Subcutaneous adipose tissue (tissue), 4 donors: ENCODE measurements around the gene SPATA9. TPM values are rescaled to one million over a fixed set of nuclear protein-coding genes. Genes with fewer than 3 reads are reported as not detected.

Experiments
- total RNA-seq, 4 donors: library from RNA; depleted of rRNA; stranded (reverse); fragments of >200 nt; gene quantifications; one replicate each; pipeline ENCODE4 v1.1.0, GENCODE V29; 2016
- TF ChIP-seq, protein P1 (sequence below): fragments of 450-650 bp; IDR thresholded peaks from one replicate; pipeline ENCODE4 v1.5.1; 2016; ENCODE audit warnings: low read depth, mild to moderate bottlenecking, control low read depth, antibody characterized with exemption, moderate library complexity

Gene SPATA9
- total RNA-seq, 4 donors from 2014 or later, result 2.4 to 4.7 TPM; not detected in 2

DNA sequence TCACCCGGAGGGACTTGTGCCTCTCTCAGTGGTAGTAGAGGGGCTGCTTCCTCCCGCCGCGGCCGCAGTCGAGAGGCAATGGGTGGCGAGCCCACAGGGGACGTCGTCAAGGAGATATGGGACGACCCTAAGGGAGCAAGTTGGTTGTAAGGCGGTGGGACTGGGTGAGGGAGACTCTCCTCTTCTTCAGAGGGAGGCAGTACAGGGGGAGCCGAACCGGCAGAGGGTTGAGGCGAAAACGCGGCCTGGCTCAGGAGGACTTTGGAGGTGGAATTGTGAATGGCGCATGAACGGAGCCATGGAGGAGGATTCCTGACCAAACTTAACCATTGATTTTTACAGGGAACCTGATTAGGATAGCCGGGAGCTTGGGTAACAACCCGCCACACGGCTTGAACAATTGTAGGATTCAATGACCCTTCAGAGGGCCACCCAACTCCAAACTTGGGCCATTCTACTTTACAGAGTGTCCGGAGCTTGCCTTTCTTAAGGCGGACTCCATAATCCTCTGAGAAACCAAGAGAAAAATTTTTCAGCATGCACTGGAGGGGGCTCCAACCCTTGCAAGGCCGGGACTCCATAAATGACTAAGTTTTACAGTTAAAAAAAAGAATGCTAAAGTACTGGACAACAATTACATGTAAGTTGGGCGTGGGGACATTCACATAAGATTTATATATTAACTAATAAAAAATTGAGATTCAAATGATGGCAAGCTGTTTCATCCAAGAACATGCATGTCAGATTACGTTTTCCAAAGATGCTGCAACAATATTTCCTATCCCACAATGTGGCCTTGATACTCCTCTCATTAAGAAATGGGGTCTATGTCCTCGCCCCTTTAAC, 28.9 kb upstream of the SPATA9 start:
- TF ChIP-seq, protein P1, sequence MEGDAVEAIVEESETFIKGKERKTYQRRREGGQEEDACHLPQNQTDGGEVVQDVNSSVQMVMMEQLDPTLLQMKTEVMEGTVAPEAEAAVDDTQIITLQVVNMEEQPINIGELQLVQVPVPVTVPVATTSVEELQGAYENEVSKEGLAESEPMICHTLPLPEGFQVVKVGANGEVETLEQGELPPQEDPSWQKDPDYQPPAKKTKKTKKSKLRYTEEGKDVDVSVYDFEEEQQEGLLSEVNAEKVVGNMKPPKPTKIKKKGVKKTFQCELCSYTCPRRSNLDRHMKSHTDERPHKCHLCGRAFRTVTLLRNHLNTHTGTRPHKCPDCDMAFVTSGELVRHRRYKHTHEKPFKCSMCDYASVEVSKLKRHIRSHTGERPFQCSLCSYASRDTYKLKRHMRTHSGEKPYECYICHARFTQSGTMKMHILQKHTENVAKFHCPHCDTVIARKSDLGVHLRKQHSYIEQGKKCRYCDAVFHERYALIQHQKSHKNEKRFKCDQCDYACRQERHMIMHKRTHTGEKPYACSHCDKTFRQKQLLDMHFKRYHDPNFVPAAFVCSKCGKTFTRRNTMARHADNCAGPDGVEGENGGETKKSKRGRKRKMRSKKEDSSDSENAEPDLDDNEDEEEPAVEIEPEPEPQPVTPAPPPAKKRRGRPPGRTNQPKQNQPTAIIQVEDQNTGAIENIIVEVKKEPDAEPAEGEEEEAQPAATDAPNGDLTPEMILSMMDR, result no peak

DNA sequence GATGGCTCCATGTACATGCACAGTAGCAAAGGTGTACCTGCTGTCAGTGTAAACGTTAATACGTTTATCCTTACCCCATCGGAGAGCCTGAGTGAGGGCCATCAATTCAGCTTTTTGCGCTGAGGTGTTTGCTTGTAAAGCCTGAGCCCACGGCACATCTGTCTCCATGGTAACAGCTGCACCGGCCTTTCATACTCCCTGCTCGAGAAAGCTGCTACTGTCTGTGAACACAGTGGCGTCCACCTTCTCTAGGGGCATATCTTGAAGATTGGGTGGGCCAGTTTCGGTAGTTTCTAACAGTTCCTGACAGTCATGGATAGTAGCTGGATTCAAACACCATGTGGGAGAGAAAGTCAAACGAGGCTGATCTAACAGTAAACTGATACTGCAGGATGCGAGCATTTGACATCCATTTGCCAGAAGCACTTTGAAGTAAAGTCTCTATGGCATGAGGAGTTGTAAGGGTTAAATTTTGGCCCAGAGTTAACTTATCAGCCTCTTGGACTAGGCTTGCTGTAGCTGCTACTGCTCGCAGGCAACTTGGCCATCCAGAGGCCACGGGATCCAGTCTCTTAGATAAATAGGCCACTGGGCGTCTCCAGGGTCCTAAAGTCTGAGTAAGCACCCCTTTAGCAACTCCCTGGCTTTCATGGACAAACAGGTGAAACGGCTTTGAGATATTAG, 27.3 kb upstream of the SPATA9 start:
- TF ChIP-seq, protein P1, result no peak

DNA sequence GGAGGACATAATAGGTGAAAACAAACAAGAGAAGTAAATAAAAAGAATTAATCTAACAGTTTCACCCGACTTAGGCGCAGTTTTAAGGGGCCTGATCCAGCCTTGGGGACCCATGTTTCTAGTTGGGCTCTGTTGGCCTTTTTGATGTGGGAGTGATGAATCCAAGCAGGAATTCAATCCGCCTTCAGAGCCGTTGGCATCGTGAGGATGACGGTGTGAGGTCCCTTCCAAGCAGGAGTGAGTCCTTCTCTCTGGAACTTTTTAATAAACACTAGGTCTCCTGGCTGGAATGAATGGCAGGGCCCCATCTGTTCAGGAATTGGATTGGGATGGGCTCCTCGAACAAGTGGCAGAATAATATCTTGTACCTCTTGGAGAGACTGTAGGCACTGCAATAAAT, 26.1 kb upstream of the SPATA9 start:
- TF ChIP-seq, protein P1, result no peak

DNA sequence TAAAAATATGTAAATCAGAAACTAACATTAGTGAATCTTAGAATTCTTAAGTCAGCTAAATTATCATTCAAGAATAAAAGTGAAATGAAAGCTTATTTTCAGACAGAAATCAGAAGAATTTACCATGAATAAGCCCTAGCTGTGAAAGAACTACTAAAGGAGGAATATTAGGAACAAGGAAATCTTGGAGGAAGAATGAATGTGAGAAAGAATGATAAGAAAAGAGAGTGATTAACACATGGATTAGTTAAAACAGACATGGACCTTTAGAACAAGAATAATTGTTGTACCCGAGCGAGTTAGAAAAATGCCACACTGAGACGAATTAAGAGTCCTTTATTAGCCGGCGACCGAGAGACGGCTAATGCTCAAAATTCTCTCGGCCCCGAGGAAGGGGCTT, 24.3 kb upstream of the SPATA9 start:
- TF ChIP-seq, protein P1, result no peak

DNA sequence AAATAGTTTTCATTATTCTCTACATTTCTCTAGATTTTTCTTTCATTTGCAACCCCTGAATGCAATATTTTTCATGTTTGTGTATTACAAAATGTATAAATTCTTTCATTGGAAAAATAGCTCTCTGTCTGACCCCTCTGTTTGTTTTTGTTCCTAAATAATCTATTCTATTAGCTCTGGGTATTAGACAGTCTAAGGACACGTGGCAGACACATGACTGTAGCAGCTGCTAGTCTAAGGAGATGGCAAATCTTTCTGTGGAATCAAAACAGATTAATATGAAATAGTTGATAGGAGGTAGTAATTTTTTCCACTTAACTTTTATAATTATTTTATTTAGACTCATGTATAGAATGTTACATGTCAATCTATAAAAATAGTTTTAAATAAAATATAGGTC, 21.4 kb upstream of the SPATA9 start:
- TF ChIP-seq, protein P1, result no peak

DNA sequence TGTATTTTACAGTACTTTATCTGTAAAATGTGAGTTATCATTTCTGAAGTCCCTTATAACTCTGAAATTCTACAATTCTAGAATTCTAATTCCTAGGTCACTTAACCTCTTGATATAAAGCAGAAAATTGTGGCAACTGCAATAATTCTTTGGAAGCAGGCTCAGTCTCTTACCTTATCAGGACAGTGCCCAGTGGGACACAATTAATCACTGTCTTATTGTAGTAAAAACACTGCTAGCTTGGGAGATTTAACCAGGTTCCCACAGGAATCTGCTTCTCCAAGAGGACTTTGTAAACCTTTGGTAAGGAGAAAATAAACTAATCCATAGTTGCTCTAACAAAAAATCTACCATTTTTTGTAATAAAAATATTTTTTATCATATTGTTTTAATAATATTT, 18.3 kb upstream of the SPATA9 start:
- TF ChIP-seq, protein P1, result no peak

DNA sequence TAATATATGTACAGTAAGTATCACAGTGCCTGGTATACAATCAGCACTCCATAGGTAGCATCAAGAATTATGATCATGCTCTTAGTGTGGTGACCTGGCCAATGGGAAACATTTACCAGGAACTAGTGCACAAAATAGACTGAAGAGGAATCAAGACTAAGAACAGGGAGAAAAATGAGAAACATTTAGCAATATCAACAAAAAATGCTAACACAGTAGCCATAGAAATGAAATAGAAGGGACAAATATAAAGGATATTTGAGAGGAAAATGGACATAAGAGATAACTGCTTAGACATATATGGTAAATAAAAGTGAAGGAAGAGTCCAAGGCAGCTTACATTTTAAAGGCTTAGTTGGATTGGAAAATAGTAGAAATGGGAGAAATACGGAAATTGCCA, 16.5 kb upstream of the SPATA9 start:
- TF ChIP-seq, protein P1, result no peak
